ENCODE data around the gene GPR55.

The GPR55 gene

GRCh38 chr2:230885463-230886130 lies 39.4 kb downstream of the GPR55 start:
- Histone ChIP-seq H3K4me3 (ENCODE audit: low read length) (no peak overlapping the region), H3K36me3 (ENCODE audit: control insufficient read depth, insufficient read depth, low read length, severe bottlenecking) (no peaks in the 10 kb centered on the region), H3K9me3 (ENCODE audit: control insufficient read depth, low read length) (no peaks in the 10 kb centered on the region), H3K4me1 (ENCODE audit: control insufficient read depth, insufficient read depth, low read length) (no peaks in the 10 kb centered on the region), H3K9ac (ENCODE audit: low read length) (no peak overlapping the region), H3K27me3 (replicated peaks; ENCODE audit: control insufficient read depth, insufficient read depth, low read length) (peaks cover 23% of the 10 kb centered on the region)
- peak; percentile 32 for DNase-seq (ENCODE audit: low read depth)

GRCh38 chr2:230881840-230882239 lies 43.2 kb downstream of the GPR55 start:
- H3K4me1 ChIP-seq (ENCODE audit: control insufficient read depth, insufficient read depth, low read length): no peaks in the 10 kb centered on the region
- no peaks in the 10 kb centered on the region for H3K9me3 ChIP-seq (ENCODE audit: control insufficient read depth, low read length)
- DNase-seq (ENCODE audit: low read depth): no peak
- H3K27me3 ChIP-seq (replicated peaks; ENCODE audit: control insufficient read depth, insufficient read depth, low read length): peaks cover 5% of the 10 kb centered on the region
- H3K9ac ChIP-seq (ENCODE audit: low read length): no peak overlapping the region
- H3K36me3 ChIP-seq (ENCODE audit: control insufficient read depth, insufficient read depth, low read length, severe bottlenecking): peaks cover under 1% of the 10 kb centered on the region
- no peak overlapping the region for H3K4me3 ChIP-seq (ENCODE audit: low read length)

GRCh38 chr2:230879891-230880290 lies 45.2 kb downstream of the GPR55 start:
- Histone ChIP-seq H3K36me3 (ENCODE audit: control insufficient read depth, insufficient read depth, low read length, severe bottlenecking) (peaks cover 4% of the 10 kb centered on the region), H3K4me3 (ENCODE audit: low read length) (no peak overlapping the region)

GRCh38 chr2:230879271-230879882 lies 45.7 kb downstream of the GPR55 start:
- Histone ChIP-seq H3K9me3 (ENCODE audit: control insufficient read depth, low read length) (no peaks in the 10 kb centered on the region), H3K27me3 (replicated peaks; ENCODE audit: control insufficient read depth, insufficient read depth, low read length) (no peaks in the 10 kb centered on the region), H3K36me3 (ENCODE audit: control insufficient read depth, insufficient read depth, low read length, severe bottlenecking) (peaks cover 4% of the 10 kb centered on the region), H3K4me3 (ENCODE audit: low read length) (no peak overlapping the region), H3K4me1 (ENCODE audit: control insufficient read depth, insufficient read depth, low read length) (no peaks in the 10 kb centered on the region), H3K9ac (ENCODE audit: low read length) (no peak overlapping the region)
- DNase-seq (ENCODE audit: low read depth): no peak

More at GRCh38 chr2:230879891-230880290, 45.2 kb downstream of the GPR55 start:
- Histone ChIP-seq H3K9me3 (ENCODE audit: control insufficient read depth, low read length) (no peaks in the 10 kb centered on the region), H3K9ac (ENCODE audit: low read length) (no peak overlapping the region), H3K4me1 (ENCODE audit: control insufficient read depth, insufficient read depth, low read length) (no peaks in the 10 kb centered on the region), H3K27me3 (replicated peaks; ENCODE audit: control insufficient read depth, insufficient read depth, low read length) (no peaks in the 10 kb centered on the region)
- no peak for DNase-seq (ENCODE audit: low read depth)

GRCh38 chr2:230878599-230879188 lies 46.3 kb downstream of the GPR55 start:
- no peak for DNase-seq (ENCODE audit: low read depth)
- Histone ChIP-seq H3K9ac (ENCODE audit: low read length) (no peak overlapping the region), H3K4me3 (ENCODE audit: low read length) (no peak overlapping the region), H3K4me1 (ENCODE audit: control insufficient read depth, insufficient read depth, low read length) (no peaks in the 10 kb centered on the region), H3K36me3 (ENCODE audit: control insufficient read depth, insufficient read depth, low read length, severe bottlenecking) (peaks cover 4% of the 10 kb centered on the region), H3K27me3 (replicated peaks; ENCODE audit: control insufficient read depth, insufficient read depth, low read length) (no peaks in the 10 kb centered on the region), H3K9me3 (ENCODE audit: control insufficient read depth, low read length) (no peaks in the 10 kb centered on the region)

- no peak overlapping the region for H3K4me3 ChIP-seq (ENCODE audit: low read length)
- DNase-seq (ENCODE audit: low read depth): no peak
- no peaks in the 10 kb centered on the region for H3K9me3 ChIP-seq (ENCODE audit: control insufficient read depth, low read length)
- no peaks in the 10 kb centered on the region for H3K27me3 ChIP-seq (replicated peaks; ENCODE audit: control insufficient read depth, insufficient read depth, low read length)
- H3K36me3 ChIP-seq (ENCODE audit: control insufficient read depth, insufficient read depth, low read length, severe bottlenecking): peaks cover 4% of the 10 kb centered on the region
- H3K4me1 ChIP-seq (ENCODE audit: control insufficient read depth, insufficient read depth, low read length): no peaks in the 10 kb centered on the region
- no peak overlapping the region for H3K9ac ChIP-seq (ENCODE audit: low read length)
Observed at GRCh38 chr2:230877759-230878598, 47.1 kb downstream of the GPR55 start.

- Histone ChIP-seq H3K9me3 (ENCODE audit: control insufficient read depth, low read length) (no peaks in the 10 kb centered on the region), H3K36me3 (ENCODE audit: control insufficient read depth, insufficient read depth, low read length, severe bottlenecking) (peaks cover 4% of the 10 kb centered on the region), H3K4me1 (ENCODE audit: control insufficient read depth, insufficient read depth, low read length) (no peaks in the 10 kb centered on the region), H3K27me3 (replicated peaks; ENCODE audit: control insufficient read depth, insufficient read depth, low read length) (no peaks in the 10 kb centered on the region), H3K4me3 (ENCODE audit: low read length) (no peak overlapping the region), H3K9ac (ENCODE audit: low read length) (no peak overlapping the region)
- no peak for DNase-seq (ENCODE audit: low read depth)
Observed at GRCh38 chr2:230877116-230877758, 47.8 kb downstream of the GPR55 start.

GRCh38 chr2:230875347-230876315 lies 49.4 kb downstream of the GPR55 start:
- H3K36me3 ChIP-seq (ENCODE audit: control insufficient read depth, insufficient read depth, low read length, severe bottlenecking): peaks cover 4% of the 10 kb centered on the region
- H3K27me3 ChIP-seq (replicated peaks; ENCODE audit: control insufficient read depth, insufficient read depth, low read length): peaks cover 3% of the 10 kb centered on the region
- DNase-seq (ENCODE audit: low read depth): no peak
- no peaks in the 10 kb centered on the region for H3K4me1 ChIP-seq (ENCODE audit: control insufficient read depth, insufficient read depth, low read length)
- no peak overlapping the region for H3K4me3 ChIP-seq (ENCODE audit: low read length)
- no peaks in the 10 kb centered on the region for H3K9me3 ChIP-seq (ENCODE audit: control insufficient read depth, low read length)
- H3K9ac ChIP-seq (ENCODE audit: low read length): no peak overlapping the region

- no peak for DNase-seq (ENCODE audit: low read depth)
- H3K27me3 ChIP-seq (replicated peaks; ENCODE audit: control insufficient read depth, insufficient read depth, low read length): peaks cover 7% of the 10 kb centered on the region
- peaks cover 4% of the 10 kb centered on the region for H3K36me3 ChIP-seq (ENCODE audit: control insufficient read depth, insufficient read depth, low read length, severe bottlenecking)
- no peak overlapping the region for H3K9ac ChIP-seq (ENCODE audit: low read length)
- no peaks in the 10 kb centered on the region for H3K4me1 ChIP-seq (ENCODE audit: control insufficient read depth, insufficient read depth, low read length)
- H3K4me3 ChIP-seq (ENCODE audit: low read length): no peak overlapping the region
- H3K9me3 ChIP-seq (ENCODE audit: control insufficient read depth, low read length): no peaks in the 10 kb centered on the region
Observed at GRCh38 chr2:230874876-230875275, 50.2 kb downstream of the GPR55 start.

GRCh38 chr2:230874456-230874855 lies 50.6 kb downstream of the GPR55 start:
- H3K4me1 ChIP-seq (ENCODE audit: control insufficient read depth, insufficient read depth, low read length): no peaks in the 10 kb centered on the region
- H3K36me3 ChIP-seq (ENCODE audit: control insufficient read depth, insufficient read depth, low read length, severe bottlenecking): peaks cover 4% of the 10 kb centered on the region
- peaks cover 8% of the 10 kb centered on the region for H3K27me3 ChIP-seq (replicated peaks; ENCODE audit: control insufficient read depth, insufficient read depth, low read length)
- no peak for DNase-seq (ENCODE audit: low read depth)
- H3K4me3 ChIP-seq (ENCODE audit: low read length): no peak overlapping the region
- H3K9ac ChIP-seq (ENCODE audit: low read length): no peak overlapping the region
- no peaks in the 10 kb centered on the region for H3K9me3 ChIP-seq (ENCODE audit: control insufficient read depth, low read length)
